GM23338 (cell line): ENCODE data around the gene SLC41A2. TPM values are rescaled to one million over a fixed set of nuclear protein-coding genes. Genes with fewer than 3 reads are reported as not detected.

Experiments
- ATAC-seq: fragments of 200-7000 bp; cut with Tn5 transposase; 3 replicates; pipeline ENCODE4 v1.9.1; 2020
- DNase-seq: peaks from one replicate; pipeline ENCODE4 v3.0.0-alpha.2; 2015; ENCODE audit warnings: low spot score
- H2AFZ ChIP-seq: fragments of 200-600 bp; sonication (generic); 2 replicates; pipeline ENCODE4 v1.8.0; 2016; ENCODE audit warnings: antibody characterized with exemption, mild to moderate bottlenecking, moderate library complexity
- H3F3A ChIP-seq: fragments of 200-600 bp; sonication (generic); replicated peaks from 2 replicates; pipeline ENCODE4 v1.8.0; 2017; ENCODE audit warnings: antibody characterized with exemption, mixed run types, low read depth
- H3K27ac ChIP-seq: fragments of 200-600 bp; sonication (generic); 2 replicates; pipeline ENCODE4 v1.6.1; 2016; ENCODE audit warnings: low read depth
- H3K27me3 ChIP-seq: fragments of 200-600 bp; sonication (generic); 2 replicates; pipeline ENCODE4 v1.8.0; 2016; ENCODE audit warnings: mild to moderate bottlenecking, mixed run types, moderate library complexity; ENCODE audit not compliant: insufficient read depth
- H3K36me3 ChIP-seq: fragments of 200-600 bp; sonication (generic); 2 replicates; pipeline ENCODE4 v1.8.0; 2016; ENCODE audit warnings: mild to moderate bottlenecking; ENCODE audit not compliant: insufficient read depth
- H3K4me1 ChIP-seq: fragments of 200-600 bp; sonication (generic); 2 replicates; pipeline ENCODE4 v1.8.0; 2016; ENCODE audit warnings: mild to moderate bottlenecking, moderate library complexity; ENCODE audit not compliant: insufficient read depth
- H3K4me2 ChIP-seq: fragments of 200-600 bp; sonication (generic); 2 replicates; pipeline ENCODE4 v1.7.1; 2017; ENCODE audit warnings: mixed run types
- H3K4me3 ChIP-seq: fragments of 200-600 bp; sonication (generic); 2 replicates; pipeline ENCODE4 v1.6.1; 2016; ENCODE audit warnings: mixed run types
- H3K79me2 ChIP-seq: fragments of 200-600 bp; sonication (generic); replicated peaks from 2 replicates; pipeline ENCODE4 v1.8.0; 2017; ENCODE audit warnings: mild to moderate bottlenecking; ENCODE audit not compliant: insufficient read depth
- H3K9me2 ChIP-seq: fragments of 200-600 bp; sonication (generic); 2 replicates; pipeline ENCODE4 v1.8.0; 2017; ENCODE audit not compliant: insufficient read depth
- H4K20me1 ChIP-seq: fragments of 200-600 bp; sonication (generic); replicated peaks from 2 replicates; pipeline ENCODE4 v1.8.0; 2017; ENCODE audit warnings: mild to moderate bottlenecking; ENCODE audit not compliant: insufficient read depth
- H3K27ac Mint-ChIP-seq: 2 replicates; pipeline ENCODE4 v1.8.0; 2020; ENCODE audit warnings: inconsistent platforms, mild to moderate bottlenecking, moderate library complexity, mixed read lengths
- H3K27me3 Mint-ChIP-seq: 3 replicates; pipeline ENCODE4 v1.8.0; 2022; ENCODE audit warnings: low read depth, mild to moderate bottlenecking, moderate library complexity, mixed read lengths, inconsistent platforms; ENCODE audit not compliant: insufficient read depth, poor library complexity
- H3K36me3 Mint-ChIP-seq: 3 replicates; pipeline ENCODE4 v1.8.0; 2021; ENCODE audit warnings: low read depth, mild to moderate bottlenecking, inconsistent platforms, moderate library complexity, mixed read lengths
- H3K4me1 Mint-ChIP-seq: 3 replicates; pipeline ENCODE4 v1.8.0; 2020; ENCODE audit warnings: mild to moderate bottlenecking, inconsistent platforms, mixed read lengths
- H3K4me3 Mint-ChIP-seq: 3 replicates; pipeline ENCODE4 v1.8.0; 2021; ENCODE audit warnings: moderate library complexity, mild to moderate bottlenecking, inconsistent platforms, mixed read lengths
- H3K9me3 Mint-ChIP-seq: 3 replicates; pipeline ENCODE4 v1.8.0; 2020; ENCODE audit warnings: moderate library complexity, mild to moderate bottlenecking, inconsistent platforms, mixed read lengths
- CREB1 ChIP-seq: fragments of 250-450 bp; sonication (Bioruptor Pico); IDR thresholded peaks from 2 replicates; pipeline ENCODE4 v1.5.0; 2020; ENCODE audit warnings: low read depth, mild to moderate bottlenecking, moderate library complexity
- CTCF ChIP-seq, 2 experiments: fragments of 200-600 bp in 1 of 2; sonication (generic) in 1 of 2; conservative IDR thresholded peaks; 2 replicates each; pipeline versions ENCODE4 v1.5.1 to v1.6.1; 2016 to 2017; ENCODE audit warnings: antibody characterized with exemption in 2 of 2, low read depth in 2 of 2, mild to moderate bottlenecking in 2 of 2, moderate library complexity in 1 of 2
- ETS1 ChIP-seq: IDR thresholded peaks from 2 replicates; pipeline ENCODE4 v1.6.1; 2016; ENCODE audit warnings: antibody characterized with exemption
- EZH2 ChIP-seq: fragments of 200-600 bp; sonication (generic); IDR thresholded peaks from one replicate; pipeline ENCODE4 v1.8.0; 2017; ENCODE audit warnings: antibody characterized with exemption, mild to moderate bottlenecking, low read depth; ENCODE audit not compliant: unreplicated experiment
- EZH2phosphoT487 ChIP-seq: fragments of 200-600 bp; sonication (generic); IDR thresholded peaks from one replicate; pipeline ENCODE4 v1.8.1; 2018; ENCODE audit warnings: antibody characterized with exemption; ENCODE audit not compliant: unreplicated experiment
- JUNB ChIP-seq: IDR thresholded peaks from one replicate; pipeline ENCODE4 v1.6.1; 2016; ENCODE audit warnings: antibody characterized with exemption; ENCODE audit not compliant: unreplicated experiment
- NANOG ChIP-seq: IDR thresholded peaks from 2 replicates; pipeline ENCODE4 v1.6.1; 2016; ENCODE audit warnings: antibody characterized with exemption, borderline replicate concordance
- REST ChIP-seq: IDR thresholded peaks from one replicate; pipeline ENCODE4 v1.6.1; 2018; ENCODE audit warnings: antibody characterized with exemption; ENCODE audit not compliant: unreplicated experiment
- STAT1 ChIP-seq: IDR thresholded peaks from one replicate; pipeline ENCODE4 v1.6.1; 2016; ENCODE audit warnings: antibody characterized with exemption; ENCODE audit not compliant: unreplicated experiment
- ZNF114 ChIP-seq: fragments of 250-450 bp; sonication (Bioruptor Pico); IDR thresholded peaks from 2 replicates; pipeline ENCODE4 v1.5.0; 2020; ENCODE audit warnings: mild to moderate bottlenecking, moderate library complexity
- ZNF331 ChIP-seq: fragments of 250-450 bp; sonication (Bioruptor Pico); IDR thresholded peaks from 2 replicates; pipeline ENCODE4 v1.5.0; 2020; ENCODE audit warnings: low read depth, mild to moderate bottlenecking, moderate library complexity
- polyA plus RNA-seq: library from polyadenylated mRNA; unstranded; fragments of >200 nt; fragmentation: Nextera tagmentation; extraction: Ambion mirVana; gene quantifications from 2 replicates; pipeline ENCODE4 v1.2.1, GENCODE V29; 2016
- total RNA-seq: library from RNA; depleted of rRNA; stranded (reverse); fragments of >200 nt; shearing (Covaris generic); gene quantifications from 2 replicates; pipeline ENCODE4 v1.2.3, GENCODE V29; 2014

The SLC41A2 gene
- total and polyA plus RNA-seq, 2 experiments from 2014 or later = 1.5 to 6.8 TPM

GRCh38 chr12:104999347-104999685 lies 41.2 kb upstream of the SLC41A2 start:
- Mint-ChIP-seq H3K27me3 (peaks cover 3% of the 10 kb centered on the region), H3K36me3 (peaks cover 91% of the 10 kb centered on the region), H3K27ac (no peak overlapping the region), H3K9me3 (no peaks in the 10 kb centered on the region), H3K4me3 (no peak overlapping the region), H3K4me1 (no peaks in the 10 kb centered on the region)
- H3K36me3 ChIP-seq = peaks cover 51% of the 10 kb centered on the region
- H4K20me1 ChIP-seq = peaks cover 20% of the 10 kb centered on the region
- H3K27ac ChIP-seq = no peak overlapping the region
- ATAC-seq = no peak
- DNase-seq = no peak
- H3K9me2 ChIP-seq = no peaks in the 10 kb centered on the region
- H3K27me3 ChIP-seq = no peaks in the 10 kb centered on the region
- H2AFZ ChIP-seq = no peak overlapping the region
- no peaks in the 10 kb centered on the region for H3K4me1 ChIP-seq
- H3K4me2 ChIP-seq = no peak overlapping the region
- no peak for TF ChIP-seq ZNF114 (CRISPR knock-in tag)
- TF ChIP-seq ETS1 = no peak
- TF ChIP-seq ZNF331 (CRISPR knock-in tag) = no peak
- TF ChIP-seq CTCF (conservative IDR thresholded peaks at IDR 0.05; ENCODE audit: low read depth in 2 of 2) = no peak
- no peak for TF ChIP-seq EZH2
- no peak for TF ChIP-seq CREB1
- H3K4me3 ChIP-seq = no peak overlapping the region
- H3K79me2 ChIP-seq = peaks cover 16% of the 10 kb centered on the region; the same call in 1 of the 2 replicates
- H3F3A ChIP-seq = no peaks in the 10 kb centered on the region

- no peak for DNase-seq
- Histone ChIP-seq H3K36me3 (peaks cover 47% of the 10 kb centered on the region), H3K9me2 (no peaks in the 10 kb centered on the region), H3F3A (no peaks in the 10 kb centered on the region), H3K27me3 (no peaks in the 10 kb centered on the region), H3K4me3 (no peak overlapping the region), H4K20me1 (peaks cover 20% of the 10 kb centered on the region), H3K4me1 (no peaks in the 10 kb centered on the region), H3K27ac (no peak overlapping the region), H3K4me2 (no peak overlapping the region), H3K79me2 (peaks cover 16% of the 10 kb centered on the region; the same call in 1 of the 2 replicates), H2AFZ (no peak overlapping the region)
- H3K4me1 Mint-ChIP-seq = no peaks in the 10 kb centered on the region
- no peaks in the 10 kb centered on the region for H3K9me3 Mint-ChIP-seq
- H3K27me3 Mint-ChIP-seq = peaks cover 3% of the 10 kb centered on the region
- no peak for ATAC-seq
- peak overlapping the region; percentile 73 for H3K27ac Mint-ChIP-seq
- H3K36me3 Mint-ChIP-seq = peaks cover 91% of the 10 kb centered on the region
- H3K4me3 Mint-ChIP-seq = no peak overlapping the region
- TF ChIP-seq EZH2phosphoT487 (no peak), NANOG (no peak), ETS1 (no peak), JUNB (no peak), ZNF331 (CRISPR knock-in tag) (no peak), EZH2 (no peak), CTCF (conservative IDR thresholded peaks at IDR 0.05; ENCODE audit: low read depth in 2 of 2) (no peak), CREB1 (no peak), REST (no peak), STAT1 (no peak)
Observed at GRCh38 chr12:104998423-104999346, 40.6 kb upstream of the SLC41A2 start.
